OCI-LY7 (cell line): ENCODE results near the gene EEPD1. TPM values are rescaled to one million over a fixed set of nuclear protein-coding genes. Genes with fewer than 3 reads are reported as not detected.

Experiments
- BruUV-seq: library from RNA; stranded (reverse); fragments of 400-500 nt; replicated peaks from 2 replicates; lab custom pipeline; 2021; lab: Mats Ljungman, UMichigan
- CTCF ChIA-PET: fragments of 300-600 bp; sonication (Branson Sonifier 250); formaldehyde crosslinking; loops from one replicate; lab custom pipeline; 2022; ENCODE audit warnings: antibody characterized with exemption; ENCODE audit not compliant: unreplicated experiment; lab: Charles Lee
- POLR2A ChIA-PET: fragments of 300-600 bp; sonication (Branson Sonifier 250); formaldehyde crosslinking; loops from one replicate; lab custom pipeline; 2022; ENCODE audit warnings: antibody characterized with exemption; lab: Charles Lee
- DNase-seq: peaks from one replicate; pipeline ENCODE4 v3.0.0-alpha.2; 2015; ENCODE audit warnings: low spot score
- H2AFZ ChIP-seq: fragments of 200-600 bp; sonication (generic), shearing (Covaris generic); 2 replicates; pipeline ENCODE4 v1.6.1; 2014; ENCODE audit warnings: mild to moderate bottlenecking, antibody characterized with exemption, low read length, moderate library complexity
- H3K27ac ChIP-seq: fragments of 200-600 bp; sonication (generic); 2 replicates; pipeline ENCODE4 v1.5.1; 2014; ENCODE audit warnings: mixed run types, low read depth, mild to moderate bottlenecking, moderate library complexity, low read length, inconsistent platforms; ENCODE audit not compliant: poor library complexity, severe bottlenecking
- H3K36me3 ChIP-seq: fragments of 200-600 bp; sonication (generic); 2 replicates; pipeline ENCODE4 v1.6.1; 2014; ENCODE audit warnings: mild to moderate bottlenecking, antibody characterized with exemption, low read length, moderate library complexity, mixed read lengths; ENCODE audit not compliant: insufficient read depth
- H3K4me1 ChIP-seq: fragments of 200-600 bp; sonication (generic); 2 replicates; pipeline ENCODE4 v1.5.1; 2014; ENCODE audit warnings: mild to moderate bottlenecking, low read length; ENCODE audit not compliant: insufficient read depth, poor library complexity, severe bottlenecking
- H3K4me2 ChIP-seq: fragments of 200-600 bp; sonication (generic); 2 replicates; pipeline ENCODE4 v1.6.1; 2014; ENCODE audit warnings: mild to moderate bottlenecking, low read length
- H3K4me3 ChIP-seq: fragments of 200-600 bp; sonication (generic); 2 replicates; pipeline ENCODE4 v1.5.1; 2014; ENCODE audit warnings: mild to moderate bottlenecking, low read depth, low read length; ENCODE audit not compliant: poor library complexity, severe bottlenecking
- H3K79me2 ChIP-seq: fragments of 200-600 bp; sonication (generic); 2 replicates; pipeline ENCODE4 v1.6.1; 2016; ENCODE audit warnings: low read depth, mild to moderate bottlenecking, low read length, moderate library complexity, mixed read lengths; ENCODE audit not compliant: insufficient read depth
- H3K9me2 ChIP-seq: fragments of 200-600 bp; sonication (generic); 2 replicates; pipeline ENCODE4 v1.6.1; 2016; ENCODE audit warnings: mild to moderate bottlenecking, low read length, mixed read lengths; ENCODE audit not compliant: insufficient read depth
- H3K9me3 ChIP-seq: fragments of 200-600 bp; sonication (generic); 2 replicates; pipeline ENCODE4 v1.6.1; 2014; ENCODE audit warnings: mild to moderate bottlenecking, mixed run types, low read length, mixed read lengths
- H4K20me1 ChIP-seq: fragments of 200-600 bp; sonication (generic); 2 replicates; pipeline ENCODE4 v1.6.1; 2014; ENCODE audit warnings: mild to moderate bottlenecking, antibody characterized with exemption, low read length, moderate library complexity, mixed read lengths; ENCODE audit not compliant: insufficient read depth
- CTCF ChIP-seq: fragments of 200-600 bp; sonication (generic); conservative IDR thresholded peaks from 2 replicates; pipeline ENCODE4 v1.5.1; 2014; ENCODE audit warnings: mild to moderate bottlenecking, antibody characterized with exemption, low read length, moderate library complexity, mixed read lengths
- EZH2phosphoT487 ChIP-seq: fragments of 200-600 bp; sonication (generic); IDR thresholded peaks from 2 replicates; pipeline ENCODE4 v1.6.1; 2018; ENCODE audit warnings: low read depth, borderline replicate concordance, mild to moderate bottlenecking, mixed run types, antibody characterized with exemption, low read length, moderate library complexity, mixed read lengths
- intact Hi-C: fragments of 100-400 bp; cut with micrococcal nuclease; formaldehyde crosslinking; loops from one replicate; pipeline ENCODE4 v1.10.0; 2022; ENCODE audit not compliant: unreplicated experiment
- total RNA-seq, 2 experiments: library from RNA; depleted of rRNA in 1 of 2; stranded (reverse); fragments of >200 nt in 1 of 2; shearing (Covaris generic) in 1 of 2; gene quantifications; 2 replicates each; pipeline ENCODE4 v1.2.3, GENCODE V29; 2014 to 2022

Gene EEPD1
- total RNA-seq, 2 experiments from 2014 or later = 1.7 to 8.1 TPM

GRCh38 chr7:36277249-36277542, 124.1 kb downstream of the EEPD1 start:
- no peaks in the 10 kb centered on the region for H4K20me1 ChIP-seq
- no peaks in the 10 kb centered on the region for H3K9me2 ChIP-seq
- intact Hi-C loops = no loop called here
- no TSS peak for BruUV-seq
- no peak for DNase-seq
- H3K4me2 ChIP-seq = no peak overlapping the region
- H3K27ac ChIP-seq = no peak overlapping the region
- no peak overlapping the region for H3K4me3 ChIP-seq
- no peaks in the 10 kb centered on the region for H3K79me2 ChIP-seq
- no peaks in the 10 kb centered on the region for H3K36me3 ChIP-seq
- TF ChIP-seq CTCF (no peak), EZH2phosphoT487 (no peak)
- ChIA-PET POLR2A (interaction anchor here (2.1 to 2.8 kb wide), 3 partner anchors 10 to 13 kb away, joined by 8 to 13 read pairs (median 8); no protein-coding TSS in a partner anchor), CTCF (no interaction called here)
- peaks cover 22% of the 10 kb centered on the region for H3K4me1 ChIP-seq
- no peak overlapping the region for H2AFZ ChIP-seq
- H3K9me3 ChIP-seq = no peaks in the 10 kb centered on the region

GRCh38 chr7:36278069-36278619, 125.1 kb downstream of the EEPD1 start:
- no TSS peak for BruUV-seq
- Histone ChIP-seq H3K79me2 (no peaks in the 10 kb centered on the region), H3K27ac (no peak overlapping the region), H3K4me3 (no peak overlapping the region), H2AFZ (no peak overlapping the region), H3K4me2 (no peak overlapping the region), H3K36me3 (no peaks in the 10 kb centered on the region), H3K9me3 (no peaks in the 10 kb centered on the region), H4K20me1 (no peaks in the 10 kb centered on the region), H3K9me2 (no peaks in the 10 kb centered on the region), H3K4me1 (peaks cover 31% of the 10 kb centered on the region)
- TF ChIP-seq EZH2phosphoT487 (no peak), CTCF (no peak)
- POLR2A ChIA-PET = interaction anchor here (2.1 to 2.8 kb wide), 2 partner anchors 9 to 13 kb away, joined by 8 to 13 read pairs; no protein-coding TSS in a partner anchor
- CTCF ChIA-PET = no interaction called here
- intact Hi-C loops = no loop called here
- DNase-seq = no peak

- H3K27ac ChIP-seq = no peak overlapping the region
- TF ChIP-seq EZH2phosphoT487 = no peak
- H2AFZ ChIP-seq = no peak overlapping the region
- H4K20me1 ChIP-seq = no peaks in the 10 kb centered on the region
- DNase-seq = no peak
- no peaks in the 10 kb centered on the region for H3K9me2 ChIP-seq
- ChIA-PET POLR2A (interaction anchor here (2.1 to 2.8 kb wide), 2 partner anchors 9 to 14 kb away, joined by 8 to 13 read pairs; no protein-coding TSS in a partner anchor), CTCF (no interaction called here)
- no peaks in the 10 kb centered on the region for H3K79me2 ChIP-seq
- no peak overlapping the region for H3K4me2 ChIP-seq
- H3K4me3 ChIP-seq = no peak overlapping the region
- no TSS peak for BruUV-seq
- H3K4me1 ChIP-seq = peaks cover 37% of the 10 kb centered on the region
- H3K36me3 ChIP-seq = no peaks in the 10 kb centered on the region
- intact Hi-C loops = no loop called here
- H3K9me3 ChIP-seq = no peaks in the 10 kb centered on the region
Measured at GRCh38 chr7:36278620-36279172, 125.6 kb downstream of the EEPD1 start.
